Smooth muscle cell (in vitro differentiated cells): ENCODE data around the gene UTP25. TPM values are rescaled to one million over a fixed set of nuclear protein-coding genes. Genes with fewer than 3 reads are reported as not detected.

Source experiments
- DNase-seq: peaks from one replicate; lab custom pipeline; 2025; ENCODE audit not compliant: unreplicated experiment; lab: John Stamatoyannopoulos, UW
- H2AFZ ChIP-seq: fragments of 200-600 bp; sonication (generic); 2 replicates; pipeline ENCODE4 v1.6.0; 2016; ENCODE audit warnings: antibody characterized with exemption, low read depth, mild to moderate bottlenecking
- H3F3A ChIP-seq: fragments of 200-600 bp; sonication (generic); 2 replicates; pipeline ENCODE4 v1.6.0; 2017; ENCODE audit warnings: antibody characterized with exemption, low read depth
- H3K27ac ChIP-seq: fragments of 200-600 bp; sonication (generic); 2 replicates; pipeline ENCODE4 v1.5.1; 2016; ENCODE audit warnings: low read depth, mild to moderate bottlenecking
- H3K27me3 ChIP-seq: fragments of 200-600 bp; sonication (generic); 2 replicates; pipeline ENCODE4 v1.6.1; 2016; ENCODE audit warnings: low read depth, mild to moderate bottlenecking
- H3K36me3 ChIP-seq: fragments of 200-600 bp; sonication (generic); 2 replicates; pipeline ENCODE4 v1.5.1; 2016; ENCODE audit warnings: low read depth
- H3K4me1 ChIP-seq: fragments of 200-600 bp; sonication (generic); 2 replicates; pipeline ENCODE4 v1.5.1; 2016; ENCODE audit warnings: low read depth
- H3K4me2 ChIP-seq: fragments of 200-600 bp; sonication (generic); 2 replicates; pipeline ENCODE4 v1.6.0; 2016; ENCODE audit warnings: mild to moderate bottlenecking
- H3K4me3 ChIP-seq: fragments of 200-600 bp; sonication (generic); 2 replicates; pipeline ENCODE4 v1.5.1; 2016; ENCODE audit warnings: mild to moderate bottlenecking
- H3K79me2 ChIP-seq: fragments of 200-600 bp; sonication (generic); 2 replicates; pipeline ENCODE4 v1.6.0; 2016; ENCODE audit warnings: low read depth, mild to moderate bottlenecking
- H3K9ac ChIP-seq: fragments of 200-600 bp; sonication (generic); 2 replicates; pipeline ENCODE4 v1.6.0; 2016; ENCODE audit warnings: low read depth
- H3K9me3 ChIP-seq: fragments of 200-600 bp; sonication (generic); replicated peaks from 2 replicates; pipeline ENCODE4 v1.5.1; 2016; ENCODE audit warnings: low read depth
- H4K20me1 ChIP-seq: fragments of 200-600 bp; sonication (generic); 2 replicates; pipeline ENCODE4 v1.6.0; 2016; ENCODE audit warnings: low read depth
- CTCF ChIP-seq: fragments of 200-600 bp; sonication (generic); IDR thresholded peaks from 2 replicates; pipeline ENCODE4 v1.5.1; 2017; ENCODE audit warnings: borderline replicate concordance, mild to moderate bottlenecking, antibody characterized with exemption; ENCODE audit not compliant: insufficient read depth, poor library complexity, severe bottlenecking
- WGBS: methylation state at CpG from one replicate; pipeline ENCODE4 v1.1.7; 2016; ENCODE audit warnings: low lambda C conversion rate; 5-methylcytosine and 5-hydroxymethylcytosine counted together
- polyA plus RNA-seq: library from polyadenylated mRNA; unstranded; fragments of >200 nt; fragmentation: Nextera tagmentation; extraction: Ambion mirVana; gene quantifications from 2 replicates; pipeline ENCODE4 v1.2.1, GENCODE V29; 2016
- total RNA-seq: library from RNA; depleted of rRNA; stranded (reverse); fragments of >200 nt; gene quantifications from 2 replicates; pipeline ENCODE4 v1.2.3, GENCODE V29; 2014

UTP25 gene
- total and polyA plus RNA-seq, 2 experiments from 2014 or later: 2.9 to 6.2 TPM

DNA sequence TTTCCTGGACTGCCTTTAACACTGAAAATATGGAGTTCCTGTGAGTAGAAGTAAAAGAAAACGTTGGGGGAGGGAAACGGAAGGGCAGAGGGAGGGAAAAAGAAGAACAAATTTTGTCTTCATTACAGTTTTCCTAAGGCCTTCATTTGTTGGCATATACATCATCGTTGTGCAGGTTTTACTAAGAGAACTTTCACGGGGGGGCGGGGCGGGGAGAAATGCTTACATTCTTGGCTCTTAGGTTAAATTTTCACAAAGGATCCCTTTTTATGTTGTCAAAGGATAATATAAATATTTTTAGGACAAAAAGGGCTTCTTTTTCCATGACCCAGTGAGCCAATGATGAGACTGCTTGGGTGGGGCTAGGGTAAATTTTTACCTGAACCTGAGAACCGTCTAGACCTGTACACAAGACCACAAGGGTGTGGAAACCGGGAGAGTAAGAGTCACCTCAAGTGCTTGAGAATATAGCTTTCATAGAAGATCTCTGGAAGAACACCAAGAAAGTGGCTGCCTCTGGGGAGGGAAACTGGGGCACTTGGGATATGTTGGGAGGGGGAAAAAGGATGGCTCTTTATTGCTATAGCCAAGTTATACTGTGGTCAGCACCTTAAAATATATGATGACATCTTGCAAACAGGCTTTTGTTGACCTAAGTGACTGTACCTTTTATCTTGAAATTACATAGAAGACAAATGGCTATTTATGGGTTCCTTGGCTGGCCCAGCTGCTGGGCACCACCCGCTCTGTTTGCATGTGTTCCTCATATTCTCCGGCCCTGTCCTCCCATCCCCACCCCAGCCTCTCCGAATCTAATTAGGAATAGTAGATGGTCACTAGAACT lies 2.0 kb upstream of the UTP25 start:
- no peaks in the 10 kb centered on the region for H3K9me3 ChIP-seq
- peaks cover 6% of the 10 kb centered on the region for H3K79me2 ChIP-seq
- no peak overlapping the region for H3K4me2 ChIP-seq
- no peaks in the 10 kb centered on the region for H4K20me1 ChIP-seq
- no peak overlapping the region for H2AFZ ChIP-seq
- no peak overlapping the region for H3K9ac ChIP-seq
- DNase-seq: no peak
- WGBS: 83% methylated on average over 11 of the region's 11 CpGs
- no peak for TF ChIP-seq CTCF
- H3K4me3 ChIP-seq: no peak overlapping the region
- H3K36me3 ChIP-seq: peaks cover 4% of the 10 kb centered on the region
- no peaks in the 10 kb centered on the region for H3K4me1 ChIP-seq
- H3K27me3 ChIP-seq: no peaks in the 10 kb centered on the region
- peak overlapping the region; percentile 52 for H3K27ac ChIP-seq
- no peaks in the 10 kb centered on the region for H3F3A ChIP-seq

DNA sequence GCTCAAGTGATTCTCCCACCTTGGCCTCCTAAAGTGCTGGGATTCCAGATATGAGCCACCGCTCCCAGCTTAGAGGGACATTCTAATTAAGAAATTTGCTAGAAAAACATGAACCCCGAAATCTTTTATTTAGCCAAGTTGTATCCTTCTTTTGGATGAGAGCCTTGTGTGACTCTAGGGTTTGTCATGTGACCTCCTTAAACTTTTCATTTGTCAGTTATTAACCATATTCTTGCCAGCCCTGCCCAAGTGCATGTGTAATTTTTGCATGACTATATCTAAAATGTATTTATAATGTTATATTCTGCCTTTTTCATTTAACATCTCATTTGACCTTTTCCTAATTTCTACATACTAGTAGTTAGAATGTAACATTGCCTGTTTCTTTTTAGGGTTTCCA lies 1.9 kb downstream of the UTP25 start:
- no peak overlapping the region for H3K27ac ChIP-seq

DNA sequence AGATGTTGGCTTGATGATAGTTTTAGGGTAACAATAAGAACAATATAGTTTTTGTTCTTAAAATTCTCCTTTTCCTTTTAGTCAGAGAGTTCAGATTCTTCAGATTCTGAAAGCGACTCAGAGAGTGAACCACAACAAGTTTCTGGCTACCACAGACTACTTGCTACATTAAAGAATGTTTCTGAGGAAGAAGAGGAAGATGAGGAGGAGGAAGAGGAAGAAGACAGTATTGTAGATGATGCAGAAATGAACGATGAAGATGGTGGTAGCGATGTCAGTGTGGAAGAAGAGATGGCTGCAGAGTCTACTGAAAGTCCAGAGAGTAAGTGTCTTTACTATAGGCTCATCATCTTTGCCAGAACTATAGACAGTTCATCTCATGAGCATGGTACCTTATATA lies 3.0 kb downstream of the UTP25 start:
- no peak overlapping the region for H3K9ac ChIP-seq
- no peak overlapping the region for H3K27ac ChIP-seq
- no peaks in the 10 kb centered on the region for H4K20me1 ChIP-seq
- no peak overlapping the region for H3K4me3 ChIP-seq
- peaks cover 6% of the 10 kb centered on the region for H3K36me3 ChIP-seq
- no peak overlapping the region for H2AFZ ChIP-seq
- 95% methylated on average over 3 of the region's 3 CpGs for WGBS
- no peaks in the 10 kb centered on the region for H3K4me1 ChIP-seq
- H3K9me3 ChIP-seq: no peaks in the 10 kb centered on the region
- no peak overlapping the region for H3K4me2 ChIP-seq
- DNase-seq: no peak
- H3F3A ChIP-seq: no peaks in the 10 kb centered on the region
- H3K27me3 ChIP-seq: no peaks in the 10 kb centered on the region
- peaks cover 6% of the 10 kb centered on the region for H3K79me2 ChIP-seq
- no peak for TF ChIP-seq CTCF

More for the DNA sequence above, 1.9 kb downstream of the UTP25 start:
- no peaks in the 10 kb centered on the region for H3K9me3 ChIP-seq
- no peaks in the 10 kb centered on the region for H3K27me3 ChIP-seq
- H3F3A ChIP-seq: no peaks in the 10 kb centered on the region
- no peak overlapping the region for H2AFZ ChIP-seq
- H3K4me3 ChIP-seq: no peak overlapping the region
- no peak overlapping the region for H3K9ac ChIP-seq
- 96% methylated on average over 2 of the region's 2 CpGs for WGBS
- peaks cover 4% of the 10 kb centered on the region for H3K36me3 ChIP-seq
- no peaks in the 10 kb centered on the region for H4K20me1 ChIP-seq
- peaks cover 6% of the 10 kb centered on the region for H3K79me2 ChIP-seq
- no peaks in the 10 kb centered on the region for H3K4me1 ChIP-seq
- no peak for DNase-seq
- H3K4me2 ChIP-seq: no peak overlapping the region
- TF ChIP-seq CTCF: no peak

GRCh38 chr1:209831615-209832014 lies 3.8 kb downstream of the UTP25 start:
- Histone ChIP-seq H3K27ac (no peak overlapping the region), H3K27me3 (no peaks in the 10 kb centered on the region), H3K9ac (no peak overlapping the region), H3K4me1 (no peaks in the 10 kb centered on the region), H3K36me3 (peaks cover 6% of the 10 kb centered on the region), H4K20me1 (no peaks in the 10 kb centered on the region), H3K4me3 (no peak overlapping the region), H3K79me2 (peaks cover 6% of the 10 kb centered on the region), H3K9me3 (no peaks in the 10 kb centered on the region), H2AFZ (no peak overlapping the region), H3K4me2 (no peak overlapping the region), H3F3A (no peaks in the 10 kb centered on the region)
- TF ChIP-seq CTCF: no peak
- DNase-seq: no peak
- 100% methylated on average over 1 of the region's 1 CpG for WGBS
